ENCODE data around the gene PCCA. TPM values are rescaled to one million over a fixed set of nuclear protein-coding genes. Genes with fewer than 3 reads are reported as not detected.

The PCCA gene
- total and polyA plus RNA-seq, 4 experiments from 2014 or later: 4.4 to 9.7 (median 7.4) TPM

GRCh38 chr13:100433475-100433874, 344.6 kb downstream of the PCCA start:
- intact Hi-C loops (cut with micrococcal nuclease): no loop called here
- DNase-seq: no peak
- Mint-ChIP-seq H3K27me3 (no peaks in the 10 kb centered on the region), H3K9me3 (peaks cover 0 to 4% (median 0%) of the 10 kb centered on the region in 8 donors), H3K36me3 (peaks cover 18 to 48% of the 10 kb centered on the region in 2 donors), H3K4me3 (no peak overlapping the region), H3K27ac (no peak overlapping the region), H3K4me1 (peaks cover 0 to 3% (median 2%) of the 10 kb centered on the region in 4 donors)
- Histone ChIP-seq H3K9me3 (ENCODE audit: control insufficient read depth in 1 of 2, low read length in 2 of 2) (no peaks in the 10 kb centered on the region), H3K4me3 (ENCODE audit: low read length in 2 of 2) (no peak overlapping the region), H3K36me3 (ENCODE audit: insufficient read depth, low read length) (no peaks in the 10 kb centered on the region), H3K27me3 (ENCODE audit: insufficient read depth, low read length) (no peaks in the 10 kb centered on the region), H3K4me1 (ENCODE audit: insufficient read depth, low read length) (no peaks in the 10 kb centered on the region), H3K27ac (ENCODE audit: low read depth, low read length) (no peak overlapping the region)
- ChIA-PET CTCF (ENCODE audit: partially characterized antibody) (no interaction called here), POLR2A (ENCODE audit: partially characterized antibody) (no interaction called here)

- Histone ChIP-seq H3K4me1 (ENCODE audit: insufficient read depth, low read length) (no peaks in the 10 kb centered on the region), H3K27ac (ENCODE audit: low read depth, low read length) (no peak overlapping the region), H3K4me3 (ENCODE audit: low read length in 2 of 2) (no peak overlapping the region), H3K36me3 (ENCODE audit: insufficient read depth, low read length) (no peaks in the 10 kb centered on the region), H3K9me3 (ENCODE audit: control insufficient read depth in 1 of 2, low read length in 2 of 2) (no peaks in the 10 kb centered on the region), H3K27me3 (ENCODE audit: insufficient read depth, low read length) (no peaks in the 10 kb centered on the region)
- Mint-ChIP-seq H3K36me3 (peaks cover 14 to 46% of the 10 kb centered on the region in 2 donors), H3K4me3 (no peak overlapping the region), H3K27ac (peak overlapping the region in 1 of 7 donors; percentile 30), H3K27me3 (no peaks in the 10 kb centered on the region), H3K4me1 (peaks cover 0 to 3% (median 2%) of the 10 kb centered on the region in 4 donors), H3K9me3 (peaks cover 0 to 4% (median 0%) of the 10 kb centered on the region in 8 donors)
- intact Hi-C loops (cut with micrococcal nuclease): no loop called here
- POLR2A ChIA-PET (ENCODE audit: partially characterized antibody): no interaction called here
- DNase-seq: no peak
- CTCF ChIA-PET (ENCODE audit: partially characterized antibody): no interaction called here
These were observed 345.3 kb downstream of the PCCA start for GRCh38 chr13:100434010-100434763.

- Histone ChIP-seq H3K36me3 (ENCODE audit: insufficient read depth, low read length) (no peaks in the 10 kb centered on the region), H3K4me3 (ENCODE audit: low read length in 2 of 2) (no peak overlapping the region), H3K4me1 (ENCODE audit: insufficient read depth, low read length) (no peaks in the 10 kb centered on the region), H3K9me3 (ENCODE audit: control insufficient read depth in 1 of 2, low read length in 2 of 2) (no peaks in the 10 kb centered on the region), H3K27ac (ENCODE audit: low read depth, low read length) (no peak overlapping the region), H3K27me3 (ENCODE audit: insufficient read depth, low read length) (no peaks in the 10 kb centered on the region)
- H3K4me1 Mint-ChIP-seq: peaks cover 0 to 2% (median under 1%) of the 10 kb centered on the region in 4 donors
- H3K27me3 Mint-ChIP-seq: no peaks in the 10 kb centered on the region
- H3K36me3 Mint-ChIP-seq: peaks cover 8 to 35% of the 10 kb centered on the region in 2 donors
- H3K4me3 Mint-ChIP-seq: no peak overlapping the region
- intact Hi-C loops (cut with micrococcal nuclease): no loop called here
- H3K27ac Mint-ChIP-seq: no peak overlapping the region
- ChIA-PET CTCF (ENCODE audit: partially characterized antibody) (no interaction called here), POLR2A (ENCODE audit: partially characterized antibody) (no interaction called here)
- DNase-seq: no peak
- peaks cover 0 to 4% (median 0%) of the 10 kb centered on the region in 8 donors for H3K9me3 Mint-ChIP-seq
These were observed 347.2 kb downstream of the PCCA start for GRCh38 chr13:100436099-100436498.

- Histone ChIP-seq H3K36me3 (ENCODE audit: insufficient read depth, low read length) (no peaks in the 10 kb centered on the region), H3K9me3 (ENCODE audit: control insufficient read depth in 1 of 2, low read length in 2 of 2) (no peaks in the 10 kb centered on the region), H3K27me3 (ENCODE audit: insufficient read depth, low read length) (no peaks in the 10 kb centered on the region), H3K4me1 (ENCODE audit: insufficient read depth, low read length) (no peaks in the 10 kb centered on the region), H3K27ac (ENCODE audit: low read depth, low read length) (no peak overlapping the region), H3K4me3 (ENCODE audit: low read length in 2 of 2) (no peak overlapping the region)
- intact Hi-C loops (cut with micrococcal nuclease): no loop called here
- CTCF ChIA-PET (ENCODE audit: partially characterized antibody): no interaction called here
- DNase-seq: no peak
- H3K27ac Mint-ChIP-seq: no peak overlapping the region
- peaks cover under 1 to 24% of the 10 kb centered on the region in 2 donors for H3K36me3 Mint-ChIP-seq
- H3K4me1 Mint-ChIP-seq: peaks cover 0 to 2% (median under 1%) of the 10 kb centered on the region in 4 donors
- POLR2A ChIA-PET (ENCODE audit: partially characterized antibody): no interaction called here
- H3K27me3 Mint-ChIP-seq: no peaks in the 10 kb centered on the region
- H3K4me3 Mint-ChIP-seq: no peak overlapping the region
- H3K9me3 Mint-ChIP-seq: no peaks in the 10 kb centered on the region
These were observed 349.3 kb downstream of the PCCA start for GRCh38 chr13:100438059-100438788.

- H3K27ac Mint-ChIP-seq: no peak overlapping the region
- no peak overlapping the region for H3K4me3 ChIP-seq (ENCODE audit: low read length in 2 of 2)
- H3K27me3 ChIP-seq (ENCODE audit: insufficient read depth, low read length): no peaks in the 10 kb centered on the region
- no peak overlapping the region for H3K4me3 Mint-ChIP-seq
- no peaks in the 10 kb centered on the region for H3K4me1 ChIP-seq (ENCODE audit: insufficient read depth, low read length)
- H3K27me3 Mint-ChIP-seq: no peaks in the 10 kb centered on the region
- H3K9me3 Mint-ChIP-seq: no peaks in the 10 kb centered on the region
- CTCF ChIA-PET (ENCODE audit: partially characterized antibody): no interaction called here
- intact Hi-C loops (cut with micrococcal nuclease): no loop called here
- DNase-seq: no peak
- H3K27ac ChIP-seq (ENCODE audit: low read depth, low read length): no peak overlapping the region
- no peaks in the 10 kb centered on the region for H3K4me1 Mint-ChIP-seq
- peaks cover 0 to 15% of the 10 kb centered on the region in 2 donors for H3K36me3 Mint-ChIP-seq
- H3K36me3 ChIP-seq (ENCODE audit: insufficient read depth, low read length): no peaks in the 10 kb centered on the region
- no peaks in the 10 kb centered on the region for H3K9me3 ChIP-seq (ENCODE audit: control insufficient read depth in 1 of 2, low read length in 2 of 2)
- POLR2A ChIA-PET (ENCODE audit: partially characterized antibody): no interaction called here
These were observed 350.5 kb downstream of the PCCA start for GRCh38 chr13:100439247-100439970.

- Histone ChIP-seq H3K27ac (ENCODE audit: low read depth, low read length) (no peak overlapping the region), H3K36me3 (ENCODE audit: insufficient read depth, low read length) (no peaks in the 10 kb centered on the region), H3K4me3 (ENCODE audit: low read length in 2 of 2) (no peak overlapping the region), H3K27me3 (ENCODE audit: insufficient read depth, low read length) (no peaks in the 10 kb centered on the region), H3K4me1 (ENCODE audit: insufficient read depth, low read length) (no peaks in the 10 kb centered on the region), H3K9me3 (ENCODE audit: control insufficient read depth in 1 of 2, low read length in 2 of 2) (no peaks in the 10 kb centered on the region)
- CTCF ChIA-PET (ENCODE audit: partially characterized antibody): no interaction called here
- intact Hi-C loops (cut with micrococcal nuclease): no loop called here
- Mint-ChIP-seq H3K27me3 (no peaks in the 10 kb centered on the region), H3K27ac (no peak overlapping the region), H3K4me1 (no peaks in the 10 kb centered on the region), H3K4me3 (no peak overlapping the region), H3K36me3 (peaks cover 0 to 7% of the 10 kb centered on the region in 2 donors), H3K9me3 (no peaks in the 10 kb centered on the region)
- no peak for DNase-seq
- POLR2A ChIA-PET (ENCODE audit: partially characterized antibody): no interaction called here
These were observed 352.0 kb downstream of the PCCA start for GRCh38 chr13:100440751-100441425.
